ENCODE data around the gene TEAD1. TPM values are rescaled to one million over a fixed set of nuclear protein-coding genes. Genes with fewer than 3 reads are reported as not detected.

Gene TEAD1
- total RNA-seq, 1 donor from 2014 or later, result 154 TPM

GRCh38 chr11:12930850-12931249 is 256.6 kb downstream of the TEAD1 start:
- Mint-ChIP-seq H3K4me3 (ENCODE audit: unreplicated experiment) (no peak overlapping the region), H3K9me3 (ENCODE audit: unreplicated experiment) (no peaks in the 10 kb centered on the region), H3K4me1 (ENCODE audit: unreplicated experiment) (peaks cover 10% of the 10 kb centered on the region), H3K27ac (ENCODE audit: unreplicated experiment) (peak overlapping the region; percentile 59), H3K27me3 (ENCODE audit: unreplicated experiment) (no peaks in the 10 kb centered on the region), H3K36me3 (ENCODE audit: unreplicated experiment) (peaks cover 31% of the 10 kb centered on the region)
- DNase-seq (ENCODE audit: extremely low spot score, unreplicated experiment), result no peak
- no peak for TF ChIP-seq CTCF (IDR thresholded peaks at IDR 0.05)

GRCh38 chr11:12932485-12932884 is 258.3 kb downstream of the TEAD1 start:
- DNase-seq (ENCODE audit: extremely low spot score, unreplicated experiment), result no peak

GRCh38 chr11:12936200-12936599 is 262.0 kb downstream of the TEAD1 start:
- H3K9me3 Mint-ChIP-seq (ENCODE audit: unreplicated experiment), result no peaks in the 10 kb centered on the region
- H3K4me1 Mint-ChIP-seq (ENCODE audit: unreplicated experiment), result peaks cover 10% of the 10 kb centered on the region
- TF ChIP-seq CTCF (IDR thresholded peaks at IDR 0.05), result no peak
- no peak overlapping the region for H3K27ac Mint-ChIP-seq (ENCODE audit: unreplicated experiment)
- DNase-seq (ENCODE audit: extremely low spot score, unreplicated experiment), result no peak
- no peaks in the 10 kb centered on the region for H3K27me3 Mint-ChIP-seq (ENCODE audit: unreplicated experiment)
- no peak overlapping the region for H3K4me3 Mint-ChIP-seq (ENCODE audit: unreplicated experiment)
- peaks cover 43% of the 10 kb centered on the region for H3K36me3 Mint-ChIP-seq (ENCODE audit: unreplicated experiment)

More at GRCh38 chr11:12932485-12932884, 258.3 kb downstream of the TEAD1 start:
- Mint-ChIP-seq H3K36me3 (ENCODE audit: unreplicated experiment) (peaks cover 30% of the 10 kb centered on the region), H3K27me3 (ENCODE audit: unreplicated experiment) (no peaks in the 10 kb centered on the region), H3K9me3 (ENCODE audit: unreplicated experiment) (no peaks in the 10 kb centered on the region), H3K4me3 (ENCODE audit: unreplicated experiment) (no peak overlapping the region), H3K27ac (ENCODE audit: unreplicated experiment) (no peak overlapping the region), H3K4me1 (ENCODE audit: unreplicated experiment) (peaks cover 8% of the 10 kb centered on the region)
- no peak for TF ChIP-seq CTCF (IDR thresholded peaks at IDR 0.05)

- TF ChIP-seq CTCF (IDR thresholded peaks at IDR 0.05), result no peak
- no peak overlapping the region for H3K4me3 Mint-ChIP-seq (ENCODE audit: unreplicated experiment)
- H3K9me3 Mint-ChIP-seq (ENCODE audit: unreplicated experiment), result no peaks in the 10 kb centered on the region
- peak overlapping the region; percentile 10 for H3K27ac Mint-ChIP-seq (ENCODE audit: unreplicated experiment)
- H3K27me3 Mint-ChIP-seq (ENCODE audit: unreplicated experiment), result no peaks in the 10 kb centered on the region
- peaks cover 10% of the 10 kb centered on the region for H3K4me1 Mint-ChIP-seq (ENCODE audit: unreplicated experiment)
- no peak for DNase-seq (ENCODE audit: extremely low spot score, unreplicated experiment)
- H3K36me3 Mint-ChIP-seq (ENCODE audit: unreplicated experiment), result peaks cover 56% of the 10 kb centered on the region
These were observed 264.5 kb downstream of the TEAD1 start for GRCh38 chr11:12938590-12939247.

GRCh38 chr11:12941671-12942070 is 267.4 kb downstream of the TEAD1 start:
- TF ChIP-seq CTCF (IDR thresholded peaks at IDR 0.05), result no peak
- Mint-ChIP-seq H3K27ac (ENCODE audit: unreplicated experiment) (no peak overlapping the region), H3K9me3 (ENCODE audit: unreplicated experiment) (peaks cover 4% of the 10 kb centered on the region), H3K27me3 (ENCODE audit: unreplicated experiment) (no peaks in the 10 kb centered on the region), H3K36me3 (ENCODE audit: unreplicated experiment) (peaks cover 66% of the 10 kb centered on the region), H3K4me3 (ENCODE audit: unreplicated experiment) (no peak overlapping the region), H3K4me1 (ENCODE audit: unreplicated experiment) (peaks cover 10% of the 10 kb centered on the region)
- no peak for DNase-seq (ENCODE audit: extremely low spot score, unreplicated experiment)
